GM18511 (cell line): ENCODE data around the gene IL1B.

Experiments used
- ATAC-seq: cut with Tn5 transposase; IDR thresholded peaks from one replicate; pipeline ENCODE4 v1.9.1; 2021; ENCODE audit warnings: mild to moderate bottlenecking, moderate library complexity; ENCODE audit not compliant: unreplicated experiment

Gene IL1B

DNA sequence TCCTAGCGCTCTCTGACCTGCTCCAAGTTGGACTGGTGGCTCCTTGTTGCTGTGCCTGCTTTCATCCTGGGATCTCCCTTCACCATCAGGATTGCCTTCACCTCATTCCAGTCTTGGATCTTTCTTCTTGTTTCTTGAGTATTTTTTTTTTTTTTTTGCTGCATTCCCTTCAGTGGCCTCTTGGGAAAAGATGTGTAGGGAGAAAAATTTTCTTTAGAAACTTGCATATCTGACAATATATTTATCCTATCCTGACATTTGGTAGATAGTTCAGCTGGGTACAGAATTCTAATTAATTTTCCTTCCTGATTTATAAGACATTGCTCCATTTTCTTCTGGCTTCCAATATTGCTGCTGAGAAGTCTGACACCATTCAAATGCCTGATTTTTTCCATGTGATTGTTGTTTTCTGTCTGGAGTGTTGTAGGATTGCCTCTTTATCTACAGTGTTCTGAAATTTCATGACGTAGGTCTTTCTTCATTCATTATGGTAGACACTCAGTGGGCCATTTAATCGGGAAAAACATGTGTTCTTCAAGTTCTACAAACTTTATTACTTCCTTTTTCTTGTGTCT is 29.3 kb downstream of the IL1B start:
- no peak for ATAC-seq

DNA sequence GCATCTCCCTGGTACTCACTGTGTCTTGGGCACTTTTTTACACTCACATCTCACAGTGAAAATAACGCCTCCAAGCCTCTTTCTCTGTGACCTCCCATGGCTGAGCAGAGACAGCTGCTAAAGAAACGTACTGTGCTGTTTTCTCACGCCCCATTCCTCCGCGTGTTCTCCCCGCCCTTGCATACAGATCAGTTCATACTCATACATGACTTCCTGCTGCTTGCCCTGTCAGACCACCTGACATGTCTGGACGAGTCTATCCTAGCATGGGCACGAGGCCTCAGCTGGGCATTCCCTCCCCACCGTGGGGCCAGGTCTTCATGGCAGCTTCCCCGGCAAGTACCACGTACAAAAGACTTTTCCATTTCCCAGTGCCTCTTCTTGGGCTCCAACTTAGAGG is 31.0 kb downstream of the IL1B start:
- peak; percentile 61 for ATAC-seq

DNA sequence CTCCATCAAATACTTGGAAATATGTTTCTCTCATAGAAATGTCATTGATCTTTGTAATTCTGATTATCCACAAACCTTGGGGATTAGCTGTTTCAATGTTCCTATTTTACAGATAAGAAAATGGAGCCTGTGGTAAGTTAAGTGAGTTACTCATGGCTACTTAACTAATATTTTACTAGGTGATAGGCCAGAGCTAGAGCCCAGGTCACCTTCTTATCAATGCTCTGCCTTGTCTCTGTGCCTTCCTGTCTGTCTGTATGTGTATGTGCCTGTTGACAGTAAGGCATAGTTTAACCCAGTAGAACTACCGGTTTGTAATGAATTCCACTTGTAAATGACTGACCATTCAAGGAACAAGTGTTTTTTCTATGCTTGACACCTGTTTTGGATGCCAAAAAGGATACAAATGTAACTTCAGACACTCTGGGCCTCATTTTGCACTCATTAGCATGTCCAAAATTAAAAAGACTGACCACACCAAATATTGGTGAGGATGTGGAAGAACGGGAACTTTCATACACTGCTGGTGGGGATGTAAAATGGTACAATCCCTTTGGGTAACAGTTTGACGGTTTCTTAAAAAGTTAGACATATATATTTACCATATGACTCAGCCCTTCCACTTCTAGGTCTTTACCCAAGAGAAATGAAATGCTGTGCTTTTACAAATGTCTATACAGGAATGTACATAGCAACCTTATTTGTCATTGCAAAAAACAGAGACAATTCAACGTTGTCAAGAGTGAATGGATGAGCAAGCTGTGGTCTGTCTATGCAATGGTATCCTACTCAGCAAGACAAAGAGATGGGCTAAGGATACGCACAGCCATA is 32.7 kb downstream of the IL1B start:
- ATAC-seq: no peak

DNA sequence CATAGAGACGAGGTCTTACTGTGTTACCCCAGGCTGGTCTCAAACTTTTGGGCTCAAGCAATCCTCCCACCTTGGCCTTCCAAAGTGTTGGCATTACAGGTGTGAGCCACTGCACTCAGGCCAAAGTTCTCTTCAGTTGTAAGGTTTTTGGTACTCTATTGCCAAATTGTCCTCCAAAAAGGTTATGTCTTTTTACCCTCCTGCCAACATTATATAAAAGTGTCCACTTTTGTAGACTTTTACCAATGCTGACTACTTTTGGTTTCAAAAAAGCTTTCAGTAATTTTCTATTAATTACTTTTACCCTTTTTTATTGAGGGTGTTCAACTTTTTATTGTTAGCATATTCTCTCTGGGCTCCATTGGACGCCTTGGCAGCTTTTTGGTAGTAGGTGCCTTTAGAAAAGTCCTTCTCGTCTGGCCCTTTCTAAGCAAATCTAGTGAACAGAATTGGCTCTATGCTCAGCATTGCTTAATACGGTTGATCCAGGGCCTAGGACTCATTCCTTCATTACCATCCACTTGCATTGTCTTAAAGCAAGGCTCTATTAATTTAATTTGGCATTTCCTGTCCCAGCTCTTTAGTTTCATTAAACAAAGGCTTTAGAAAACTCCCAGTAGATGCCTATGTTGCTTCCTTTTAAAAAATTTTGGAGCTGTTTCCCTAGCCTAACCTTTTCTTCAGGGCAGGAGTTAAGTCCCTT is 35.5 kb downstream of the IL1B start:
- no peak for ATAC-seq

DNA sequence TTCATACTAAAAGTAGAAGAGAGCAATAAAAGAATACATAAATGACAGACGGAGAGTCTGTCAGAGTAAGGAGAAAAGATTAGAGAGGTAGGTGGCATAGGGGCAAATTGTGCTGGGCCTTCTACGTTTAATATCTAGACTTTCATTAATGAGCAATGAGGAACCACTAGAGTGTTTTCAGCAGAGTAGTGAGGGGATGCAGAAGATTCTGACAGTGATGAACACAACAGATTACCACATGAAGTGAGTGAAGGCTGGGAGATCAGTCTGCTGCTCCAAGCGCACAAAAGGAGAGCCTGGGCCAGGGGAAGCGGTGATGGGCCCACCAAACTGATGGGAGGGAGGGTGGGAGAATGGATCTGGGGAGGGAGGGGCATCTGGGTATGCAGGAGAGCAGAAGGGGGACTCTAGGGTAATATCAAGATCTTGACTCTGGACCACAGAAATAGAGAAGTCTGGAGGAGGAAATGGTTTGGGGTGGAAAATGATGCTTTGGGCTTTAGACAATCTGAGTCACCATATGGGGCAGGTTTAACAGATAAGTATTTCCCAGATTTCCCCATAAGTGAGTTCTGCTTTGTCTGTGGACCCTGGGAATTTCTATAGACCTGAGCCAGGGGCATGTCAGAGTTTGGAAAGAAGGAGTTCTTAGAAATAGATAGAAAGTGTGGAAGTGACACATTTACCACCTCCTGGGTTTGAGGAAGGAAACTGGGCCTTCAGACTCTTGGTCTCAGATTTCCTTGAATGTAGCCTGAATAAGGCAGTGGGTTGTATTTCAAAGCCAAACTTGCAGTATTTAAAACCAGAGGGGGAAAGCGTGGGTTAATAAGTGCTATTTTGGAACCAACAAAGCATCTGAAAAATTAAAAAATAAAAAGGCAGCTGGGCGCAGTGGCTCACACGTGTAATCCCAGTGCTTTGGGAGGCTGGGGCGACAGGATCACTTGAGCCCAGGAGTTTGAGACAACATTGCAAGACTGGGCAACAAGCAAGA is 37.3 kb downstream of the IL1B start:
- no peak for ATAC-seq

DNA sequence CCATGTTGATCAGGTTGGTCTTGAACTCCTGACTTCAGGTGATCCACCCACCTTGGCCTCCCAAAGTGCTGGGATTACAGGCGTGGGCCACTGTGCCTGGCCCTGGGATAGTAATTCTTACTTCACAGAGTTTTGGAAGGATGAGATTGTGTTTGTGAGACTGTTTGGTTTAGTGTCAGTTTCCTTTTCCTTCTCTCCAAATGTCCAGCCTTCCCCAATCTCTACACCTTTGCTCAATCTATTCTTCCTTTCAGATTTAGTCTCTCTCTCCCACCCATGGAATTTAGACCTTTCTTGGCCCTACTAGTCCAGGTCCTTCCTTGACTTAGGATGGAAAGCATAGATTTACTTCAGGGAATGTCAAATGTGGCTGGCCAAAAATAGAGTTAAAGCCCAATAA is 40.1 kb downstream of the IL1B start:
- ATAC-seq: no peak

DNA sequence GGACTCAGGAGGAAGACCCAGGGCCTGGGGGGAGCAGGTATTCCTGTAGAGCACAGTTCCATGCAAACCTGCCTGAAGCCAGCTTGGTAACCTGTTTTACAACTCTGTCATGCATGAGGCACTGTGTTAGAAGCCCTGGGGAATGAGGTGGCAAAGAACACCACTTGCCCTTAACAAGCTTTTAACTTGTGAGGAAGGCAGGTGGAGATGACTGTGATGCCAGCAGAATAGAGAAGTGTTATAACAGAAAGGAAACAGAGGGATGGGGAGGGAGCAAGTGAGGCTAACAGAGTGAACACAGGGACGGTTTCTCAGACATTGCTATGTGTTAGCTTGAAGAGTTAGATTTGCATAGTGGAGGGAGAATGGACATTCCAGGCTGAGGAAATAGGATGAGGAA is 40.8 kb downstream of the IL1B start:
- ATAC-seq: no peak

DNA sequence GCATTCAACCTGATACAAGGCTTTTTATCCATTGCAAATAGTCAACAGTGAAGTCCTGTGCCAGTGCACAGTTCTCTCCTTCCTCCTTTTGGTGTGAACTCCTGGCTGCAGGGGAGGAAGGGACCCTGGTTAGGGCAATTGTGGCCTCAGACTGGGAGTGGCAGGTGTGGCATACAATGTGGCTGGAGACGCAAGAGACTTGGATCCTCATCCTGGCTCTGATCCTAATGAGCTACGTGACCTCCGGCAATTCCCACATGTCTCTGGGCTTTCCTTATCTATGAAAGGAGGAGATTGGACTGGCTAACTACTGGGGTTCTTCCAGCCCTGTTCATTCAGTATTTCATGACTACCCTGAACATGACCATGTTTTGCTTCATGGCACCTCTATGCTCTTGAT is 41.7 kb downstream of the IL1B start:
- ATAC-seq: no peak

DNA sequence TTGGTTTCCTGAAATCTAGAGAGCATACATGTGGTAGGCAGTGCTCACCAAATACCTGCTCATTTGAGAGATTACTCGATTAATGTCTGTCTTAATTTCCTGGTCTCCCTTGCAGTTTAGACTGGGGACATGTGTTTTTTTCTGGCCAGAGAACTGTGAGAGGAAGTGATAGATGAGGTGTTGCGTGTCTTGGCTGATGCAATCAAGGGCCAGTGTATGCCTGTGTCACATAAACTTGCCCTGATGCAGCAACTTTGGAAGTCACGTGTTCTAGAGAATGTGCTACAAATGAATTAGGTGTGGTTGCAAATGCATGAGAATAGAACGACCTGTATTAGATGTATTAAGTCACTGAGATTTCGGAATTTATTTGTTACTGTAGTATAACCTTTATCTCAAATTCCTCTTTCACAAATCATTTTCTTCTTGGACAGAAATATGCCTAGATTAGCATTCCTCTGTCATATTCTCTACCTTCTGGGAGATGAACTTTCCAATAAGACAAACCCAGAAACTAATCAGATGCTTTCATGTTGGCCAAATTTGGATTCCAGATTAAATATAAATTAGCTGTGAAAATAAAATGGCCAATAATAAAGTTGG is 42.3 kb downstream of the IL1B start:
- no peak for ATAC-seq

DNA sequence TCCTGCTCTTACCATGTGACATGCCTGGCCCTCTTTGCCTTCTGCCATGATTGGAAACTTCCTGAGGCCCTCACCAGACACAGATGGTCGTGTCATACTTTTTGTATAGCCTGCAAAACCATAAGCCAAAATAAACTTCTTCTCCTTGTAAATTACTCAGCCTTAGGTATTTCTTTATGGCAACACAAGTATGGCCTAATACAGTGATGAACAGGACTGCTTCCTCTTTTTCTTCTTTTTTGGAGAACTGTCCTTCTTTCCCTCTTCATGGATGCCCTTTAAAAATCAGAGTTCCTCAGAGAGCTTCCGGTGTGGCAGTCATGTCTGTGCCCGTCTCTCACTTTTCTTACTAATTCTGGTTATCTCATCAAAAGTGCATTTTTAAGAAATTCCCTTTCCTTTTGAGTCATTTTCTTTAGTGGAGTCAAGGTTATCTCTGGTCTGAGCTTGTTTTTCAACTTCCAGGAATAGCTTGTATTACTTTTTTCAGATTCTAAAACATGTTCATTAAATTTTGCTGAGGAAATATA is 43.1 kb downstream of the IL1B start:
- ATAC-seq: no peak

DNA sequence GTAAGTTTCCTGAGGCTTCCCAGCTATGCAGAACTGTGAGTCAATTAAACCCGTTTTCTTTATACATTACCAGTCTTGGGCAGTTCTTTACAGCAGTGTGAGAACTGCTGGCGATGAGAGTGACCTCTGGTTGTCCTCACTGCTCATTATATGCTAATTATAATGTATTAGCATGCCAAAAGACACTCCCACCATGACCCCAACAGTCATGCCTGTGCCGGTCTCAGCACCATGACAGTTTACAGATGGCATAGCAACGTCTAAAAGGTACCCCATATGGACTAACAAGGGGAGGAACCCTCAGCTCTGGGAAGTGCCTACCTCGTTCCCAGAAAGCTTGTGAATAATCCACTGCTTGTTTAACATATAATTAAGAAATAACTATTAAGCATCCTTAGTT is 44.2 kb downstream of the IL1B start:
- ATAC-seq: no peak

DNA sequence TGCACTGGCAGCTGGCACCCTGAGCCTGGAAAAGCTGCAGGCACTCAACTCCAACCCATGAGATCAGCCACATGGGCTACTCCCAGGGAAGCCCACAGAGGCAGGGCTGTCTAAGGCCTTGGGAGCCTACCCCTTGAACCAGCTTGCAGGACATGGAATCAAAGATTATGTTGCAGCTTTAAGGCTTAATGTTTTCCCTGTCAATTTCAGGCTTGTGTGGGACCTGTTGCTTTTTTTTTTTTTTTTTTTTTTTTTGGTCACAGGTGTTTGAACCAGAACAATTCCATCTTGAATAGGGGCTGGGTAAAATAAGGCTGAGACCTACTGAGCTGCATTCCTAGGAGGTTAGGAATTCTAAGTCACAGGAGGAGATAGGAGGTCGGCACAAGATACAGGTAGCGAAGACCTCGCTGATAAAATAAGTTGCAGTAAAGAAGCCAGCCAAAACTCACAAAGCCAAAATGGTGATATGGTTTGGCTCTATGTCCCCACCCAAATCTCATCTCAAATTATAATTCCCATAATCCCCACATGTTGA is 44.8 kb downstream of the IL1B start:
- ATAC-seq: no peak

DNA sequence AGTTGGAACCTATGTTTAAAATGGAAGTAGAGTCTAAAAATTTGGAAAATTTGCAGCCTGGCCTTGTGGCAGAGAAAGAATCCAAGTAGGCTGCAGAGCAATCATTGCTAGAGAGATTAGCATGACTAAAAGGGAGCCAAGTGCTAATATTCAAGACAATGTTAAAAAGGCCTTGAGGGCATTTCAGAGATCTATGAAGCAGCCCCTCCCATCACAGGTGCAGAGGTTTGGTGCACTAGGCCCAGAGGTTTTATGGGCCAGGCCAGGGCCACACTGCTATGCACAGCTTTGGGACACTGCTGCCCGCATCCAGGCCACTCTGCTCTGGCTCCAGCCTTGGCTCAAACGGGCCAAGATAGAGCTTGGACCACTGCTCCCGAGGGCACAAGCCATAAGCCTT is 45.6 kb downstream of the IL1B start:
- no peak for ATAC-seq

DNA sequence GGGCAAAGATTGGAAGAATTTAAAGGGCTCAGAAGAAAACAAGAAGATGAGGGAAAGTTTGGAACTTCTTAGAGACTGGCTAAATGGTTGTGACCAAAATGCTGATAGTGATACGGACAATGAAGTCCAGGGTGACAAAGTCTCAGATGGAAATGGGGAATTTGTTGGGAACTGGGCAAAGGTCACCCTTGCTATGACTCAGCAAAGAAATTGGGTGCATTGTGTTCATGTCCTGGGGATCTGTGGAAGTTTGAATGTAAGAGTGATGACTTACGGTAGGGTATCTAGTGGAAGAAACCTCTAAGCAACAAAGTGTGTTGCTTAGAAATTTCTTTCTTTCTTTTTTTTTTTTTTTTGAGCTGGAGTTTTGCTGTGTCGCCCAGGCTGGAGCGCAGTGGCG is 46.3 kb downstream of the IL1B start:
- ATAC-seq: no peak

DNA sequence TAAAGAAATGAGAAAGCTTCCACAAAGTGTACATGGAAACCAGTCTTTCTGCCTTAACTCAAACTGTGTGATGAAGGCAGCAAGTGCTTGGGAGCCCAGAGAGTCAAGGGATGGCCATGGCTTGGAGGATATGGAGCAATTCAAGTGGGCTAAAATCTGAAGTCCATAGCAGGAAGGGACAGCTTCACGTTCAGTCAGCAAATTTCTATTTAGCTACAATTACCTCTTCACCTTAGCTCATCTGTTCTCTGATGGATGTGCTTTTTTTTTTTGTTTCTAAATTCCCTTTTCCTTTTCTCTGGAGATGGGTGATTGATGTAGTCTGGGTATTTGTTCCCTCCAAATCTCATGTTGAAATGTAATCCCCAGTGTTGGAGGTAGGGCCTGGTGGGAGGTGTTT is 47.4 kb downstream of the IL1B start:
- no peak for ATAC-seq

DNA sequence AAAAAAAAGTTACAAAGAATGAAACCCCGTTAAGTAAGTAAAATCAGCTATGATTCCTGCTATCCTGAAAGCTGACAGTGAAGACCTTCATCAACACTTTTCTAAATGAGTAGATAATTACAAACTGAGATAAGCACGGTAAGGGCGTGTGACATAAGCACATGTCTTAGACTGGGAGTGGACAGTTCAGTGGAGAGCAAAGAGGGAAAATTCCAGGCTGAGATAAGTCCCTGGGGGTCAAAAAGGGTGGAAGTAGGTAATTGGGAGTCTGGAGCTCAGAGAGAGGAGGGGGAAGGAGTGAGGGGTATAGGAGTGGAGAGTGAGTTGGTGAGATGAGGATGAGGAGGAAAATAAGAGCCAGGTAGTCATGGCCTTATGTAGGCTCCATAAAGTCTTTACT is 47.9 kb downstream of the IL1B start:
- ATAC-seq: no peak

DNA sequence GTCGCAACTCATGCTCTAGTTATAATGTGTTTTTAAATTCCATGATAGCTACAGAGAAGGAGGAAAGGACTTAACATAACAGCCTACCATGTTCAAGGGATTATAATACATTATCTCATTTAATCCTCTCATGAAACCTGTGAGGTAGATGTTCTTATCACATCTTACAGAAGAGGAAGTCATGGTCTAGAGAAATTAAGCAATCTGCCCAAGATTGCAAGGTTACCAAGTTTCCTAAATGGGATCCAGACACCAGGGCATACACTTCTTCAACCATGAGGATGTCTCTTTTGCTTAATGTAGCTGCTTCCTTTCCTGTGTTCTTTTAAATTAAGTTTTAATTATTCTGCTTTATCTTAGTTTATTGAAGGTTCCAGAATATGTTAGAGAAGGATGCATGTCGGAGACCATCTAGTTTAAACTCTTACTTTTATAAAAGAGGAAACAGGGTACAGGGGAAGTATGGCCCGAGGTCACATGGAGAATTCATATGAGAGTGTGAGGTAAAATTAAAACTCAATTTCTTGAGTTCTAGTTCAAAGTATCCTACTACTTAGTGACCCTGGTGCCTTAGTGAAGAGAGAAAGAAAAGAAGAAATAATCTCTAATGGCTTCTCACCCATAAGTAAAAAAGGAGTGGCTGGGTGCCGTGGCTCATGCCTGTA is 48.7 kb downstream of the IL1B start:
- no peak for ATAC-seq

DNA sequence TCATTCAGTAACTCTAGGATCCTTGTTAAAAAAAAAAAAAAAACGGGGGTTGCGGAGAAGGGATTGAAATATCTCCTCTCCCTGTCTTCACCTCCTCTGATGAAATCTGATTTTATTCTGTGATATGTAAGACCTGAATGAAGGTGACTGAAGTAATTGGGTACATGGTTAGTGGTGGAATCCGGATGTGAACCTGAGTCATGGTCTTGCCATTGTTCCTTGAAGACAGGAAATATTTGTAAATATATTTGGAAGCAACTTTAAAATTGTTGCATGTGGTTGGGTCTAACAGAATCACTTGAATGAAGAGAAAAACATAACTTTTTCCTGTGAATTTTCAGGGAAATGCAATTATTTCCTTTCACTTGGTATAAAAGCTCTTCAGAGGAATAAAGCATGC is 49.3 kb downstream of the IL1B start:
- ATAC-seq: no peak
